Psoas muscle (tissue), 8 donors: ENCODE measurements around the gene CFAP251. TPM values are rescaled to one million over a fixed set of nuclear protein-coding genes. Genes with fewer than 3 reads are reported as not detected.

Experiments used
- ATAC-seq, 4 donors: fragments of 200-7000 bp; cut with Tn5 transposase; one replicate each; pipeline ENCODE4 v1.9.1; 2020; ENCODE audit warnings: moderate library complexity in 3 of 4, mild to moderate bottlenecking in 2 of 4
- DNase-seq, 2 donors: peaks; one replicate each; pipeline ENCODE4 v3.0.0-alpha.2; 2020
- H3K27ac ChIP-seq: fragments of 200-600 bp; one replicate; pipeline ENCODE4 v1.8.0; 2022
- H3K27me3 ChIP-seq, 3 donors: fragments of 200-600 bp in 1 of 3; one replicate each; pipeline versions ENCODE4 v1.6.1 to v1.8.0; 2013 to 2022; ENCODE audit warnings: low read length in 2 of 3, mild to moderate bottlenecking in 2 of 3, moderate library complexity in 1 of 3; ENCODE audit not compliant: insufficient read depth in 3 of 3
- H3K36me3 ChIP-seq, 2 donors: fragments of 200-600 bp in 1 of 2; one replicate each; pipeline versions ENCODE4 v1.6.1 to v1.8.0; 2013 to 2022; ENCODE audit warnings: low read depth in 1 of 2, mild to moderate bottlenecking in 1 of 2, moderate library complexity in 1 of 2; ENCODE audit not compliant: insufficient read depth in 1 of 2
- H3K4me1 ChIP-seq: fragments of 200-600 bp; one replicate; pipeline ENCODE4 v1.8.0; 2022
- H3K4me3 ChIP-seq: fragments of 200-600 bp; one replicate; pipeline ENCODE4 v1.8.0; 2022; ENCODE audit warnings: mild to moderate bottlenecking
- H3K9me3 ChIP-seq: fragments of 200-600 bp; one replicate; pipeline ENCODE4 v1.8.0; 2022
- WGBS, 3 donors: extraction: QIAGEN DNeasy Blood & Tissue Kit; methylation state at CpG; one replicate each; pipeline versions ENCODE4 v1.1.6 to v1.1.7; 2013; 5-methylcytosine and 5-hydroxymethylcytosine counted together
- intact Hi-C, 2 donors: fragments of 100-400 bp; cut with DNase I; formaldehyde crosslinking; loops; one replicate each; pipeline versions ENCODE4 v1.11.0 to v1.14.2; 2022
- polyA plus RNA-seq, 3 donors: library from polyadenylated mRNA; stranded (reverse); fragments of 200-250 nt; gene quantifications; one replicate each; pipeline ENCODE4 v1.2.3, GENCODE V29; 2013
- total RNA-seq, 4 donors: library from RNA; stranded (reverse); fragmentation: NEBNext Ultra II Directional in 2 of 4; extraction: Animal tissue kit (Norgen Biotek cat#: 25700) in 2 of 4; gene quantifications; one replicate each; pipeline versions ENCODE4 v1.2.1 to v1.2.4, GENCODE V29; 2021 to 2023
- TF ChIP-seq, protein P1 (sequence below): fragments of 200-600 bp; IDR thresholded peaks from one replicate; pipeline ENCODE4 v1.8.0; 2022; ENCODE audit warnings: antibody characterized with exemption
- donor health status: healthy with polysubstance abuse.
- donor health status: DM: no; HTN: no; CAD: no; lungs with moderate emphysema.
- donor health status: Bipolar disorder and iron deficiency.
- donor health status: healthy.
- donor health status: DM: yes; HTN: yes; CAD: no.
- donor health status: DM: no; HTN: no; CAD: no.
- donor health status: DM: no; HTN: no; CAD: no.
- donor health status: DM: yes; HTN: yes; CAD: no.

The CFAP251 gene
- total and polyA plus RNA-seq, 7 donors: 0.36 to 0.79 (median 0.64) TPM

- no peak for DNase-seq
- peaks cover 0 to 26% of the 10 kb centered on the region in 2 donors for H3K36me3 ChIP-seq
- H3K4me1 ChIP-seq: peaks cover 25% of the 10 kb centered on the region
- no peaks in the 10 kb centered on the region for H3K27me3 ChIP-seq
- no peak overlapping the region for H3K4me3 ChIP-seq
- H3K9me3 ChIP-seq: no peaks in the 10 kb centered on the region
- WGBS, 3 donors: 74 to 87% (median 76%) methylated on average over 9 of the region's 9 CpGs
- intact Hi-C loops: no loop called here
- peak overlapping the region; percentile 91 for H3K27ac ChIP-seq
- ATAC-seq: no peak
- TF ChIP-seq, protein P1, sequence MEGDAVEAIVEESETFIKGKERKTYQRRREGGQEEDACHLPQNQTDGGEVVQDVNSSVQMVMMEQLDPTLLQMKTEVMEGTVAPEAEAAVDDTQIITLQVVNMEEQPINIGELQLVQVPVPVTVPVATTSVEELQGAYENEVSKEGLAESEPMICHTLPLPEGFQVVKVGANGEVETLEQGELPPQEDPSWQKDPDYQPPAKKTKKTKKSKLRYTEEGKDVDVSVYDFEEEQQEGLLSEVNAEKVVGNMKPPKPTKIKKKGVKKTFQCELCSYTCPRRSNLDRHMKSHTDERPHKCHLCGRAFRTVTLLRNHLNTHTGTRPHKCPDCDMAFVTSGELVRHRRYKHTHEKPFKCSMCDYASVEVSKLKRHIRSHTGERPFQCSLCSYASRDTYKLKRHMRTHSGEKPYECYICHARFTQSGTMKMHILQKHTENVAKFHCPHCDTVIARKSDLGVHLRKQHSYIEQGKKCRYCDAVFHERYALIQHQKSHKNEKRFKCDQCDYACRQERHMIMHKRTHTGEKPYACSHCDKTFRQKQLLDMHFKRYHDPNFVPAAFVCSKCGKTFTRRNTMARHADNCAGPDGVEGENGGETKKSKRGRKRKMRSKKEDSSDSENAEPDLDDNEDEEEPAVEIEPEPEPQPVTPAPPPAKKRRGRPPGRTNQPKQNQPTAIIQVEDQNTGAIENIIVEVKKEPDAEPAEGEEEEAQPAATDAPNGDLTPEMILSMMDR: no peak
These were observed 131.4 kb downstream of the CFAP251 start for GRCh38 chr12:122049827-122050226.

DNA sequence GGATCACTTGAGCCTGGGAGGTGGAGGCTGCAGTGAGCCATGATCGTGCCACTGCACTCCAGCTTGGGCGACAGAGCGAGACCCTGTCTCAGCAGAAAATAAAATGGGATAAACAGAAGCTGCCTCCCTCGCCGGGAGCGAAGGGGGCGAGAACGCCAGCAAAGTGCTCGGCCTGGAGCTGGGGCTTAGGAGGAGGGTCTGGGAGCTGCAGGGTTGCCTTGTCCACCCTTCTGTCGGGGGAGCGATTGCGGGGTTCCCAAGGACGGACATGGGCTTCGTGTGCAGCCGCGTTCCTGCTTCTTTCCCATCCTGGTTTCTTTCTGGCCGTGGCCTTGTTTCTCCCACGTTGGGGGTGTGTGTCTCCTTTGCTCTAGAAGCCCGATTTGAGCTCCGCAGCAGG, 132.3 kb downstream of the CFAP251 start:
- TF ChIP-seq, protein P1: no peak
- no peaks in the 10 kb centered on the region for H3K9me3 ChIP-seq
- peak overlapping the region; percentile 91 for H3K27ac ChIP-seq
- peaks cover 0 to 19% of the 10 kb centered on the region in 2 donors for H3K36me3 ChIP-seq
- WGBS, 3 donors: 77 to 89% (median 79%) methylated on average over 20 of the region's 20 CpGs
- DNase-seq: no peak
- intact Hi-C loops: no loop called here
- H3K4me1 ChIP-seq: peaks cover 29% of the 10 kb centered on the region
- H3K4me3 ChIP-seq: no peak overlapping the region
- H3K27me3 ChIP-seq: no peaks in the 10 kb centered on the region
- no peak for ATAC-seq

GRCh38 chr12:122051231-122051876, 133.0 kb downstream of the CFAP251 start:
- Histone ChIP-seq H3K27ac (peak overlapping the region; percentile 91), H3K27me3 (no peaks in the 10 kb centered on the region), H3K9me3 (no peaks in the 10 kb centered on the region), H3K4me1 (peaks cover 33% of the 10 kb centered on the region), H3K4me3 (peak overlapping the region; percentile 20), H3K36me3 (peaks cover 0 to 12% of the 10 kb centered on the region in 2 donors)
- TF ChIP-seq, protein P1: no peak
- DNase-seq: peak in 1 of 2 donors; percentile 78
- WGBS, 3 donors: 3 to 9% (median 8%) methylated on average over 14 of the region's 14 CpGs
- intact Hi-C loops: no loop called here
- ATAC-seq: peak; percentile 57 to 86 (median 81)

DNA sequence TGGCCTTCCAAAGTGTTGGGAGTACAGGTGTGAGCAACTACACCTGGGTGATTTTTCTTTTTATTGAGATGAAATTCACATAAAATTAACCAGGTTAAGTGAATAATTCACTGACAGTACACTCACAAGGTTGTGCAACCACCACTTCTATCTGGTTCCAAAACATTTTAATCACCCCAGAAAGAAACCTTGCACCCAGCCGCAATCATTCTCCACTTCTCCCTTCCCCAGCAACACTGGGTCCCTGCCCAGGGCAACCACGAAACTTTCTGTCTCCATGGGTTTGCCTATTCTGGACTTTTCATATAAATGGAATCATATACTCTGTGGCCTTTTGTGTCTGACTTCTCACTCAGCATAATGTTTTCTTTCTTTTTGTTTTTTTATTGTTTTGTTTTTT, 133.9 kb downstream of the CFAP251 start:
- H3K9me3 ChIP-seq: no peaks in the 10 kb centered on the region
- intact Hi-C loops: loop anchor here in 1 of 2 donors (2.0 kb wide), 1 partner anchor 139 kb away; no protein-coding TSS in a partner anchor
- H3K36me3 ChIP-seq: peaks cover 0 to 3% of the 10 kb centered on the region in 2 donors
- WGBS, 3 donors: 49 to 83% (median 53%) methylated on average over 2 of the region's 2 CpGs
- no peak for DNase-seq
- peaks cover 33% of the 10 kb centered on the region for H3K4me1 ChIP-seq
- TF ChIP-seq, protein P1: no peak
- H3K4me3 ChIP-seq: no peak overlapping the region
- peak overlapping the region; percentile 91 for H3K27ac ChIP-seq
- ATAC-seq: no peak
- H3K27me3 ChIP-seq: no peaks in the 10 kb centered on the region

Other genes starting within 250 kb of the CFAP251 start
- not detected for gene MORN3, start 248.9 kb upstream of the CFAP251 start, total RNA-seq
- gene MORN3, start 248.9 kb upstream of the CFAP251 start, polyA plus RNA-seq: under 1 TPM in 2 of 3 donors, not detected in 1; under 0.01 to 0.12 TPM
- 10 to 100 TPM; 11.4 to 21.2 (median 15.5) TPM for gene TMEM120B, start 205.8 kb upstream of the CFAP251 start, total RNA-seq
- 10 to 100 TPM; 11.0 to 29.7 (median 12.7) TPM for gene TMEM120B, start 205.8 kb upstream of the CFAP251 start, polyA plus RNA-seq
- 1 to 10 TPM; 3.3 to 4.8 (median 3.9) TPM for gene RHOF, start 124.9 kb upstream of the CFAP251 start, total RNA-seq
- gene RHOF, start 124.9 kb upstream of the CFAP251 start, polyA plus RNA-seq: 1 to 10 TPM; 1.4 to 4.3 (median 1.6) TPM
- 10 to 100 TPM in 3 of 4 donors, 1 to 10 TPM in 1; 9.2 to 13.0 (median 11.8) TPM for gene SETD1B, start 114.6 kb upstream of the CFAP251 start, total RNA-seq
- gene SETD1B, start 114.6 kb upstream of the CFAP251 start, polyA plus RNA-seq: 1 to 10 TPM; 2.8 to 7.5 (median 3.0) TPM
- 1 to 10 TPM; 1.1 to 3.3 (median 3.0) TPM for gene HPD, start 59.7 kb upstream of the CFAP251 start, total RNA-seq
- gene HPD, start 59.7 kb upstream of the CFAP251 start, polyA plus RNA-seq: 1 to 10 TPM in 1 of 3 donors, under 1 TPM in 2; 0.67 to 1.6 (median 0.70) TPM
- gene PSMD9, start 29.8 kb upstream of the CFAP251 start, total RNA-seq: 10 to 100 TPM; 20.1 to 34.0 (median 25.5) TPM
- 100 to 1,000 TPM in 1 of 3 donors, 10 to 100 TPM in 2; 50.9 to 131 (median 57.5) TPM for gene PSMD9, start 29.8 kb upstream of the CFAP251 start, polyA plus RNA-seq
- gene BCL7A, start 103.3 kb downstream of the CFAP251 start, total RNA-seq: 10 to 100 TPM; 11.3 to 14.3 (median 12.5) TPM
- 1 to 10 TPM; 3.6 to 8.1 (median 6.5) TPM for gene BCL7A, start 103.3 kb downstream of the CFAP251 start, polyA plus RNA-seq
- 100 to 1,000 TPM; 114 to 184 (median 137) TPM for gene MLXIP, start 160.2 kb downstream of the CFAP251 start, total RNA-seq
- 100 to 1,000 TPM in 1 of 3 donors, 10 to 100 TPM in 2; 50.9 to 114 (median 55.0) TPM for gene MLXIP, start 160.2 kb downstream of the CFAP251 start, polyA plus RNA-seq